A549 (cell line): Measurements from ENCODE around the gene SYCP3. TPM values are rescaled to one million over a fixed set of nuclear protein-coding genes. Genes with fewer than 3 reads are reported as not detected.

Source experiments
- ATAC-seq, 2 experiments: fragments of 200-7000 bp in 1 of 2; fragments of >200 bp in 1 of 2; cut with Nextera tagmentation in 1 of 2; cut with Tn5 transposase in 1 of 2; 3 replicates each; pipeline versions ENCODE4 v1.8.0 to v1.9.1; 2018 to 2020; ENCODE audit warnings: mild to moderate bottlenecking in 1 of 2, moderate library complexity in 1 of 2
- CTCF ChIA-PET: fragments of 300-600 bp; sonication (Branson Sonifier 250); formaldehyde crosslinking; extraction: SDS; loops from one replicate; lab custom pipeline; 2021; ENCODE audit warnings: antibody characterized with exemption, inconsistent platforms; lab: Yijun Ruan, JAX
- POLR2A ChIA-PET: fragments of 350-600 bp; formaldehyde crosslinking; extraction: SDS; loops from one replicate; lab custom pipeline; 2021; ENCODE audit warnings: antibody characterized with exemption, inconsistent platforms; lab: Yijun Ruan, JAX
- DNase-seq, 2 experiments: peaks; one replicate each; pipeline versions ENCODE4 v3.0.0 to v3.0.0-alpha.2; 2011 to 2016; ENCODE audit warnings: low read depth in 1 of 2, low spot score in 1 of 2
- FAIRE-seq: peaks from 2 replicates; lab custom pipeline; 2011; peaks lifted over from hg19 to GRCh38; lab: Jason Lieb, UNC
- H3K27ac ChIP-seq, 2 experiments: fragments of >200 bp; sonication (Bioruptor Twin); formaldehyde crosslinking; 3 replicates each; pipeline ENCODE4 v1.5.1; 2016 to 2017
- H3K4me1 ChIP-seq: fragments of >200 bp; sonication (Bioruptor Twin); formaldehyde crosslinking; 3 replicates; pipeline ENCODE4 v1.6.1; 2016
- H3K4me2 ChIP-seq: fragments of >200 bp; sonication (Bioruptor Twin); formaldehyde crosslinking; 3 replicates; pipeline ENCODE4 v1.6.1; 2016
- H3K4me3 ChIP-seq: fragments of >200 bp; sonication (Bioruptor Twin); formaldehyde crosslinking; 3 replicates; pipeline ENCODE4 v1.5.1; 2016
- H3K9me3 ChIP-seq: fragments of >200 bp; sonication (Bioruptor Twin); formaldehyde crosslinking; 3 replicates; pipeline ENCODE4 v1.6.1; 2016
- CBX8 ChIP-seq: fragments of 200-600 bp; sonication (generic); IDR thresholded peaks from 2 replicates; pipeline ENCODE4 v1.6.1; 2016
- CEBPB ChIP-seq, 2 experiments: fragments of >200 bp in 1 of 2; sonication (Bioruptor Twin) in 1 of 2; formaldehyde crosslinking in 1 of 2; IDR thresholded peaks; 2 replicates each; pipeline ENCODE4 v1.6.1; 2012 to 2016
- CHD2 ChIP-seq: fragments of 150-350 bp; IDR thresholded peaks from 2 replicates; pipeline ENCODE4 v1.6.1; 2014; ENCODE audit warnings: low read length; ENCODE audit not compliant: partially characterized antibody
- EHMT2 ChIP-seq: fragments of 200-600 bp; sonication (generic); IDR thresholded peaks from 2 replicates; pipeline ENCODE4 v1.6.1; 2016; ENCODE audit warnings: antibody characterized with exemption, low read depth, mild to moderate bottlenecking, moderate library complexity
- ESRRA ChIP-seq: fragments of 150-350 bp; IDR thresholded peaks from 2 replicates; pipeline ENCODE4 v1.6.1; 2014; ENCODE audit warnings: mild to moderate bottlenecking, low read length, borderline replicate concordance
- FOSL2 ChIP-seq, 2 experiments: fragments of 450-650 bp in 1 of 2; fragments of >200 bp in 1 of 2; sonication (Bioruptor Twin) in 1 of 2; formaldehyde crosslinking; IDR thresholded peaks; 2 replicates each; pipeline versions ENCODE4 v1.5.0 to v1.6.1; 2016 to 2020; ENCODE audit warnings: mild to moderate bottlenecking in 1 of 2, moderate library complexity in 1 of 2
- HOXB13 ChIP-seq: fragments of 250-450 bp; sonication (Bioruptor Pico); IDR thresholded peaks from 2 replicates; pipeline ENCODE4 v1.5.0; 2020; ENCODE audit warnings: low read depth, mild to moderate bottlenecking, moderate library complexity
- HOXB5 ChIP-seq: fragments of 250-450 bp; sonication (Bioruptor Pico); IDR thresholded peaks from 2 replicates; pipeline ENCODE4 v1.5.0; 2020; ENCODE audit warnings: mild to moderate bottlenecking, moderate library complexity
- POLR2A ChIP-seq: IDR thresholded peaks from 2 replicates; pipeline ENCODE4 v1.6.1; 2012; ENCODE audit warnings: mild to moderate bottlenecking, low read length
- POLR2AphosphoS2 ChIP-seq: conservative IDR thresholded peaks from 2 replicates; pipeline ENCODE4 v1.6.1; 2012; ENCODE audit warnings: low read length, improper control_type of control experiment, inconsistent platforms
- RAD21 ChIP-seq, 2 experiments: fragments of >200 bp in 1 of 2; sonication (Bioruptor Twin) in 1 of 2; formaldehyde crosslinking in 1 of 2; IDR thresholded peaks in 1 of 2; conservative IDR thresholded peaks in 1 of 2; 2 replicates in 1 of 2; 3 replicates in 1 of 2; pipeline ENCODE4 v1.6.1; 2012 to 2018; ENCODE audit warnings: inconsistent platforms in 1 of 2
- SMC3 ChIP-seq: fragments of >200 bp; sonication (Bioruptor Twin); formaldehyde crosslinking; IDR thresholded peaks from 3 replicates; pipeline ENCODE4 v1.6.1; 2018; ENCODE audit warnings: inconsistent platforms
- TP53 ChIP-seq: fragments of 250-450 bp; sonication (Bioruptor Pico); IDR thresholded peaks from 2 replicates; pipeline ENCODE4 v1.5.0; 2021; ENCODE audit warnings: mild to moderate bottlenecking, moderate library complexity
- ZSCAN20 ChIP-seq: fragments of 250-450 bp; sonication (Bioruptor Pico); IDR thresholded peaks from 2 replicates; pipeline ENCODE4 v1.8.0; 2022; ENCODE audit warnings: mild to moderate bottlenecking, moderate library complexity
- WGBS: methylation state at CpG from one replicate; pipeline ENCODE4 v1.1.6; 2017; ENCODE audit errors: missing lambda C conversion rate; 5-methylcytosine and 5-hydroxymethylcytosine counted together
- polyA plus RNA-seq, 4 experiments: library from polyadenylated mRNA; depleted of rRNA in 3 of 4; stranded (reverse); fragments of >200 nt; fragmentation: RNase III in 1 of 4; extraction: RNeasy Plus Mini Kit Qiagen cat#74134 plus additional on column Dnase treatment in 1 of 4; gene quantifications; 2 replicates in 3 of 4; 3 replicates in 1 of 4; pipeline ENCODE4 v1.2.3, GENCODE V29; 2011 to 2017
- TF ChIP-seq, protein P1 (sequence below): fragments of 450-650 bp; IDR thresholded peaks from 2 replicates; pipeline ENCODE4 v1.6.1; 2014; ENCODE audit warnings: antibody characterized with exemption
- TF ChIP-seq, protein P2 (sequence below): fragments of 150-350 bp; IDR thresholded peaks from 2 replicates; pipeline ENCODE4 v1.6.1; 2014; ENCODE audit warnings: low read depth, mild to moderate bottlenecking, low read length
- TF ChIP-seq, protein P3 (sequence below): fragments of 250-450 bp; sonication (Bioruptor Pico); IDR thresholded peaks from 2 replicates; pipeline ENCODE4 v1.5.0; 2020; ENCODE audit warnings: low read depth, mild to moderate bottlenecking, moderate library complexity
- TF ChIP-seq, protein P4 (sequence below): IDR thresholded peaks from 2 replicates; pipeline ENCODE4 v1.6.1; 2012

The SYCP3 gene
- polyA plus RNA-seq, 2 of the 4 experiments (the other 2 are of a cell fraction): 0.14 to 0.27 TPM

DNA sequence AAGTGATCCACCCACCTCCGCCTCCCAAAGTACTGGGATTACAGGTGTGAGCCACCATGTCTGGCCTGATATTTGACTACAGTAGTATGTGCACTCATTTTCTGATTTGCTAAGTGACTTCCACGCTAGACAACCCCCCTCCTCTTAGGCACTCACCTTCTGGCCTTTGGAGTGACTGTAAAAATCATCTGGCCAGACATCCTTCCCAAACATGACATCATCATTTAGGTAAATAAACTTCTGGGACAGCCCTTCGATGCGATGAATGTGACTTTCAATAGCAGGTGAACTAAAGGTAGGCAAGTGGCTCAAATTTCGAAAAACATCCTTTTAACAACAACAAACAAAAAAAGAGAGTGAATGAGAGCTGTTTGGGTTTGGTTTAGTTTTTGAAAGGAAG lies 30.6 kb upstream of the SYCP3 start:
- no peak for FAIRE-seq
- TF ChIP-seq ZSCAN20 (CRISPR knock-in tag): no peak
- TF ChIP-seq RAD21 (conservative IDR thresholded peaks at IDR 0.05 in 1 of 2, IDR thresholded peaks at IDR 0.05 in 1 of 2): no peak
- TF ChIP-seq, protein P1, sequence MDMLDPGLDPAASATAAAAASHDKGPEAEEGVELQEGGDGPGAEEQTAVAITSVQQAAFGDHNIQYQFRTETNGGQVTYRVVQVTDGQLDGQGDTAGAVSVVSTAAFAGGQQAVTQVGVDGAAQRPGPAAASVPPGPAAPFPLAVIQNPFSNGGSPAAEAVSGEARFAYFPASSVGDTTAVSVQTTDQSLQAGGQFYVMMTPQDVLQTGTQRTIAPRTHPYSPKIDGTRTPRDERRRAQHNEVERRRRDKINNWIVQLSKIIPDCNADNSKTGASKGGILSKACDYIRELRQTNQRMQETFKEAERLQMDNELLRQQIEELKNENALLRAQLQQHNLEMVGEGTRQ: no peak
- no peak for TF ChIP-seq TP53
- no peak for TF ChIP-seq ESRRA
- Histone ChIP-seq H3K4me3 (no peak overlapping the region), H3K9me3 (no peaks in the 10 kb centered on the region), H3K4me2 (no peak overlapping the region), H3K4me1 (no peaks in the 10 kb centered on the region), H3K27ac (no peak overlapping the region)
- CTCF ChIA-PET: interaction anchor here (1.4 to 2.6 kb wide), 5 partner anchors 8 to 70 kb away, joined by 3 to 13 read pairs (median 4); partner anchors contain the start of gene GNPTAB
- no peak for DNase-seq
- ATAC-seq: no peak
- POLR2A ChIA-PET: interaction anchor here (1.2 kb wide), 1 partner anchor 61 kb away, joined by 3 read pairs; no protein-coding TSS in a partner anchor
- WGBS: 73% methylated on average over 5 of the region's 5 CpGs

DNA sequence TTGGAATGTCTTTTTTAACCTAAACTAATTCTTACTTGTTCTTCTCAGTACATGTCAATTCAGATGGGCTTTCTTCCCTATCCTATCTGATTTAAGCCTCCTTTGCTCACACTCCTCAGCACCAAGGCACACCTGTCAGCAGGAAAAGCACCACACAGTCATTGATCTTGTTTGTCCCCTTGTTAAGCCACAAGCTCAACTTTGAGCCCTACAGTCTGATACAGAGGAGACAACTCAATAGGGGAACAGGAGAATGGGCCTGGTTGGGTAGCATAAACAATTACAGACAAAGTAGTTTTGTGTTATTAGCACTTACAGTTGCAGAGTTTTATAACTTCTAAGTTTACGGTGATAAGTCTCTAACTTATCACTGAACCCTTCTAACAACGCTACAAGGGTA lies 29.5 kb upstream of the SYCP3 start:
- no peak overlapping the region for H3K27ac ChIP-seq
- ATAC-seq: no peak
- no peaks in the 10 kb centered on the region for H3K9me3 ChIP-seq
- no peak for FAIRE-seq
- H3K4me2 ChIP-seq: no peak overlapping the region
- POLR2A ChIA-PET: interaction anchor here (1.2 kb wide), 1 partner anchor 62 kb away, joined by 3 read pairs; no protein-coding TSS in a partner anchor
- no peak overlapping the region for H3K4me3 ChIP-seq
- 98% methylated on average over 2 of the region's 2 CpGs for WGBS
- DNase-seq: no peak
- no peak for TF ChIP-seq HOXB13 (CRISPR knock-in tag)
- no peak for TF ChIP-seq CBX8
- TF ChIP-seq, protein P2, sequence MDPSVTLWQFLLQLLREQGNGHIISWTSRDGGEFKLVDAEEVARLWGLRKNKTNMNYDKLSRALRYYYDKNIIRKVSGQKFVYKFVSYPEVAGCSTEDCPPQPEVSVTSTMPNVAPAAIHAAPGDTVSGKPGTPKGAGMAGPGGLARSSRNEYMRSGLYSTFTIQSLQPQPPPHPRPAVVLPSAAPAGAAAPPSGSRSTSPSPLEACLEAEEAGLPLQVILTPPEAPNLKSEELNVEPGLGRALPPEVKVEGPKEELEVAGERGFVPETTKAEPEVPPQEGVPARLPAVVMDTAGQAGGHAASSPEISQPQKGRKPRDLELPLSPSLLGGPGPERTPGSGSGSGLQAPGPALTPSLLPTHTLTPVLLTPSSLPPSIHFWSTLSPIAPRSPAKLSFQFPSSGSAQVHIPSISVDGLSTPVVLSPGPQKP: no peak
- TF ChIP-seq ZSCAN20 (CRISPR knock-in tag): no peak
- no peak for TF ChIP-seq EHMT2
- no peak for TF ChIP-seq FOSL2 (IDR thresholded peaks at IDR 0.05)
- no peak for TF ChIP-seq FOSL2 (CRISPR knock-in tag; IDR thresholded peaks at IDR 0.05)
- no peak for TF ChIP-seq HOXB5 (CRISPR knock-in tag)
- TF ChIP-seq, protein P3, sequence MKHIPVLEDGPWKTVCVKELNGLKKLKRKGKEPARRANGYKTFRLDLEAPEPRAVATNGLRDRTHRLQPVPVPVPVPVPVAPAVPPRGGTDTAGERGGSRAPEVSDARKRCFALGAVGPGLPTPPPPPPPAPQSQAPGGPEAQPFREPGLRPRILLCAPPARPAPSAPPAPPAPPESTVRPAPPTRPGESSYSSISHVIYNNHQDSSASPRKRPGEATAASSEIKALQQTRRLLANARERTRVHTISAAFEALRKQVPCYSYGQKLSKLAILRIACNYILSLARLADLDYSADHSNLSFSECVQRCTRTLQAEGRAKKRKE (CRISPR knock-in tag): no peak
- TF ChIP-seq POLR2AphosphoS2: no peak
- TF ChIP-seq SMC3: no peak
- no peak for TF ChIP-seq CEBPB (IDR thresholded peaks at IDR 0.05)
- TF ChIP-seq, protein P4, sequence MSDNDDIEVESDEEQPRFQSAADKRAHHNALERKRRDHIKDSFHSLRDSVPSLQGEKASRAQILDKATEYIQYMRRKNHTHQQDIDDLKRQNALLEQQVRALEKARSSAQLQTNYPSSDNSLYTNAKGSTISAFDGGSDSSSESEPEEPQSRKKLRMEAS: no peak
- TF ChIP-seq CHD2: no peak
- TF ChIP-seq POLR2A: no peak
- H3K4me1 ChIP-seq: no peaks in the 10 kb centered on the region
- CTCF ChIA-PET: interaction anchor here (0.8 to 2.6 kb wide), 5 partner anchors 9 to 71 kb away, joined by 3 to 13 read pairs (median 4); partner anchors contain the start of gene GNPTAB

DNA sequence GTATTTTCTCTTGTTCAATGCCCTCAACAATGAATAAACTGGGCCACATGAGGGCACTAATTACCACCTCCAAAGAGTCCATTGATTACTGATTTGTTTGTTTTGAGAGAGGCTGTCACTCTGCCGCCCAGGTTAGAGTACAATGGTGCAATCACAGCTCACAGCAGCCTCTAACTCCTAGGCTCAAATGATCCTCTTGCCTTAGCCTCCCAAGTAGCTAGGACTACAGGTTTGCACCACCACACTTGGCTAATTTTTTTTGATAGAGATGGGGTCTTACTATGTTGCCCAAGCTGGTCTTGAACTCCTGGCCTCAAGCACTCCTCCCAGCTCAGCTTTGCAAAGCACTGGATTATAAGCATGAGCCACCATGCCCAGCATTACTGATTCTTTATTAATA lies 28.3 kb upstream of the SYCP3 start:
- Histone ChIP-seq H3K27ac (no peak overlapping the region), H3K4me2 (no peak overlapping the region), H3K9me3 (no peaks in the 10 kb centered on the region), H3K4me3 (no peak overlapping the region), H3K4me1 (no peaks in the 10 kb centered on the region)
- FAIRE-seq: no peak
- WGBS: 78% methylated on average over 1 of the region's 1 CpG
- ATAC-seq: no peak
- ChIA-PET CTCF (interaction anchor here (1.0 to 1.5 kb wide), 4 partner anchors 8 to 1112 kb away, joined by 3 to 7 read pairs (median 4); no protein-coding TSS in a partner anchor), POLR2A (no interaction called here)
- TF ChIP-seq, protein P1: no peak
- DNase-seq: no peak
